GM12878 (cell line): Measurements from ENCODE around the gene KLF9. TPM values are rescaled to one million over a fixed set of nuclear protein-coding genes. Genes with fewer than 3 reads are reported as not detected.

Source experiments
- ATAC-seq: fragments of 200-7000 bp; cut with Tn5 transposase; 3 replicates; pipeline ENCODE4 v1.9.1; 2020; ENCODE audit warnings: mild to moderate bottlenecking, moderate library complexity
- BruUV-seq: library from RNA; stranded (reverse); fragments of 400-500 nt; replicated peaks from 2 replicates; lab custom pipeline; 2021; lab: Mats Ljungman, UMichigan
- CTCF ChIA-PET: fragments of 300-600 bp; sonication (Branson Sonifier 250); formaldehyde crosslinking; extraction: SDS; loops from one replicate; lab custom pipeline; 2021; ENCODE audit warnings: inconsistent platforms; lab: Yijun Ruan, JAX
- POLR2A ChIA-PET: fragments of 350-600 bp; formaldehyde crosslinking; extraction: SDS; loops from one replicate; lab custom pipeline; 2021; ENCODE audit warnings: inconsistent platforms; lab: Charles Lee
- RAD21 ChIA-PET: fragments of 300-600 bp; sonication (Branson Sonifier 250); formaldehyde crosslinking; loops from one replicate; lab custom pipeline; 2023; ENCODE audit warnings: antibody characterized with exemption; ENCODE audit not compliant: unreplicated experiment; lab: Charles Lee
- SMC1A ChIA-PET: fragments of 300-600 bp; sonication (Branson Sonifier 250); formaldehyde crosslinking; loops from one replicate; lab custom pipeline; 2023; ENCODE audit not compliant: unreplicated experiment, uncharacterized antibody; lab: Charles Lee
- DNase-seq: peaks from one replicate; pipeline ENCODE4 v3.0.0-alpha.2; 2011; ENCODE audit warnings: low read depth, low spot score
- FAIRE-seq: peaks from 3 replicates; lab custom pipeline; 2011; peaks lifted over from hg19 to GRCh38; lab: Jason Lieb, UNC
- H2AFZ ChIP-seq: 2 replicates; pipeline ENCODE4 v1.6.0; 2011; ENCODE audit warnings: low read depth, low read length, control low read depth; ENCODE audit not compliant: control insufficient read depth
- H3K27ac ChIP-seq: 2 replicates; pipeline ENCODE4 v1.5.1; 2011; ENCODE audit warnings: control low read depth; ENCODE audit not compliant: control insufficient read depth, insufficient read depth
- H3K27me3 ChIP-seq, 2 experiments: replicated peaks in 1 of 2; 2 replicates each; pipeline versions ENCODE4 v1.6.0 to v1.6.1; 2011; ENCODE audit warnings: low read length in 1 of 2; ENCODE audit not compliant: control insufficient read depth in 2 of 2, insufficient read depth in 2 of 2
- H3K36me3 ChIP-seq, 2 experiments: 2 replicates each; pipeline ENCODE4 v1.5.1; 2011; ENCODE audit warnings: low read length in 1 of 2; ENCODE audit not compliant: control insufficient read depth in 2 of 2, insufficient read depth in 2 of 2
- H3K4me1 ChIP-seq: 2 replicates; pipeline ENCODE4 v1.6.1; 2011; ENCODE audit warnings: mild to moderate bottlenecking, low read length, moderate library complexity, mixed read lengths; ENCODE audit not compliant: control insufficient read depth, insufficient read depth
- H3K4me2 ChIP-seq: 2 replicates; pipeline ENCODE4 v1.6.0; 2011; ENCODE audit warnings: control low read depth; ENCODE audit not compliant: control insufficient read depth, insufficient read depth
- H3K4me3 ChIP-seq: fragments of 200-600 bp; sonication (generic); 2 replicates; pipeline ENCODE4 v1.5.1; 2016
- H3K79me2 ChIP-seq: 2 replicates; pipeline ENCODE4 v1.6.0; 2011; ENCODE audit warnings: low read length; ENCODE audit not compliant: control insufficient read depth, insufficient read depth
- H3K9ac ChIP-seq: 2 replicates; pipeline ENCODE4 v1.8.0; 2011; ENCODE audit warnings: low read length, control low read depth, mixed read lengths; ENCODE audit not compliant: control insufficient read depth, insufficient read depth
- H3K9me3 ChIP-seq: replicated peaks from 3 replicates; pipeline ENCODE4 v1.5.1; 2011; ENCODE audit warnings: mild to moderate bottlenecking, low read length; ENCODE audit not compliant: control insufficient read depth, insufficient read depth
- H4K20me1 ChIP-seq: 2 replicates; pipeline ENCODE4 v1.6.0; 2011; ENCODE audit not compliant: control insufficient read depth, insufficient read depth
- ELK1 ChIP-seq: IDR thresholded peaks from 2 replicates; pipeline ENCODE4 v1.6.1; 2012; ENCODE audit warnings: low read depth, low read length, improper control_type of control experiment
- EP300 ChIP-seq, 2 experiments: fragments of 150-350 bp in 1 of 2; IDR thresholded peaks; 2 replicates each; pipeline ENCODE4 v1.6.1; 2011 to 2012; ENCODE audit warnings: low read depth in 2 of 2, low read length in 2 of 2, borderline replicate concordance in 1 of 2, improper control_type of control experiment in 1 of 2, inconsistent platforms in 1 of 2; ENCODE audit not compliant: control insufficient read depth in 1 of 2
- MEF2A ChIP-seq: IDR thresholded peaks from 2 replicates; pipeline ENCODE4 v1.6.1; 2011; ENCODE audit warnings: low read depth, mild to moderate bottlenecking, low read length, moderate library complexity; ENCODE audit not compliant: insufficient read depth
- NR2F1 ChIP-seq: fragments of 450-650 bp; conservative IDR thresholded peaks from 2 replicates; pipeline ENCODE4 v1.6.1; 2017; ENCODE audit warnings: mild to moderate bottlenecking
- PAX8 ChIP-seq: fragments of 450-650 bp; IDR thresholded peaks from 2 replicates; pipeline ENCODE4 v1.6.1; 2017; ENCODE audit warnings: mild to moderate bottlenecking, moderate library complexity
- POU2F2 ChIP-seq: IDR thresholded peaks from 3 replicates; pipeline ENCODE4 v1.6.1; 2011; ENCODE audit warnings: low read depth, mild to moderate bottlenecking, low read length, borderline replicate concordance
- REST ChIP-seq: IDR thresholded peaks from 2 replicates; pipeline ENCODE4 v1.6.1; 2012; ENCODE audit warnings: mild to moderate bottlenecking, low read depth, low read length
- SKIL ChIP-seq: fragments of 450-650 bp; IDR thresholded peaks from 2 replicates; pipeline ENCODE4 v1.6.1; 2017; ENCODE audit warnings: mild to moderate bottlenecking, low read depth, inconsistent platforms; ENCODE audit not compliant: poor library complexity, severe bottlenecking
- WGBS: methylation state at CpG from one replicate; pipeline ENCODE4 v1.1.6; 2016; ENCODE audit warnings: low lambda C conversion rate; ENCODE audit not compliant: insufficient replicate concordance, insufficient coverage; ENCODE audit errors: missing lambda C conversion rate; 5-methylcytosine and 5-hydroxymethylcytosine counted together
- in situ Hi-C: fragments of 300-500 bp; cut with MboI; formaldehyde crosslinking; loops from 9 replicates; pipeline ENCODE4 v1.14.3; 2018; ENCODE audit warnings: mixed read lengths
- intact Hi-C: fragments of 100-400 bp; cut with micrococcal nuclease; formaldehyde crosslinking; loops from one replicate; pipeline ENCODE4 v1.14.2; 2022; ENCODE audit not compliant: unreplicated experiment
- polyA plus RNA-seq, 11 experiments: library from polyadenylated mRNA; depleted of rRNA in 4 of 11; unstranded in 6 of 11; stranded (reverse) in 5 of 11; fragments of >200 nt; fragmentation: Nextera tagmentation in 4 of 11; fragmentation: Illumina TruSeq in 1 of 11; extraction: Ambion mirVana in 4 of 11; extraction: Trizol in 1 of 11; gene quantifications; 1 replicate in 1 of 11; 2 replicates in 10 of 11; pipeline versions ENCODE4 v1.2.1 to v1.2.3, GENCODE V29; 2011 to 2016; ENCODE audit warnings: inconsistent platforms in 2 of 11, missing spikeins in 2 of 11, low read depth in 1 of 11
- total RNA-seq, 4 experiments: library from RNA; depleted of rRNA in 3 of 4; stranded (reverse); fragments of >200 nt in 3 of 4; fragmentation: Illumina TruSeq in 1 of 4; extraction: Trizol in 1 of 4; gene quantifications; 2 replicates each; pipeline versions ENCODE4 v1.2.1 to v1.2.3, GENCODE V29; 2013 to 2021
- TF ChIP-seq, protein P1 (sequence below): IDR thresholded peaks from 2 replicates; pipeline ENCODE4 v1.6.1; 2012; ENCODE audit warnings: improper control_type of control experiment, low read depth, low read length; ENCODE audit not compliant: insufficient replicate concordance

KLF9 gene
- total and polyA plus RNA-seq, 10 of the 15 experiments (the other 5 are each of a cell fraction or from before 2014, with no cell fraction given): 0.09 to 0.96 (median 0.83) TPM

- ChIA-PET RAD21 (no interaction called here), POLR2A (no interaction called here), SMC1A (interaction anchor here (1.4 to 1.7 kb wide), 4 partner anchors 24 to 178 kb away, joined by 3 to 5 read pairs (median 4); no protein-coding TSS in a partner anchor), CTCF (interaction anchor here (1.2 to 2.2 kb wide), 2 partner anchors 48 to 180 kb away, joined by 3 to 11 read pairs; no protein-coding TSS in a partner anchor)
- Histone ChIP-seq H3K36me3 (no peaks in the 10 kb centered on the region), H3K4me3 (no peak overlapping the region), H2AFZ (no peak overlapping the region), H3K27me3 (no peaks in the 10 kb centered on the region; a peak in 1 of 4 replicates), H3K9me3 (no peaks in the 10 kb centered on the region), H3K4me1 (peaks cover 14% of the 10 kb centered on the region), H3K9ac (no peak overlapping the region), H3K4me2 (no peak overlapping the region), H3K27ac (no peak overlapping the region), H4K20me1 (no peaks in the 10 kb centered on the region), H3K79me2 (no peaks in the 10 kb centered on the region)
- ATAC-seq (no peak), DNase-seq (no peak), FAIRE-seq (no peak)
- intact Hi-C loops: loop anchor here (10.0 kb wide), 1 partner anchor 62 kb away; no protein-coding TSS in a partner anchor
- WGBS: 76% methylated on average over 6 of the region's 6 CpGs
- no TSS peak for BruUV-seq
- in situ Hi-C loops: loop anchor here (25.0 kb wide), 2 partner anchors 1490 to 1785 kb away; partner anchors contain the start of genes ABHD17B and C9orf85
- TF ChIP-seq SKIL (no peak), POU2F2 (no peak), REST (no peak), NR2F1 (no peak), PAX8 (no peak), ELK1 (no peak), EP300 (IDR thresholded peaks at IDR 0.05; ENCODE audit: borderline replicate concordance in 1 of 2, control insufficient read depth in 1 of 2, low read depth in 2 of 2, low read length in 2 of 2) (no peak), MEF2A (no peak)
- TF ChIP-seq, protein P1, sequence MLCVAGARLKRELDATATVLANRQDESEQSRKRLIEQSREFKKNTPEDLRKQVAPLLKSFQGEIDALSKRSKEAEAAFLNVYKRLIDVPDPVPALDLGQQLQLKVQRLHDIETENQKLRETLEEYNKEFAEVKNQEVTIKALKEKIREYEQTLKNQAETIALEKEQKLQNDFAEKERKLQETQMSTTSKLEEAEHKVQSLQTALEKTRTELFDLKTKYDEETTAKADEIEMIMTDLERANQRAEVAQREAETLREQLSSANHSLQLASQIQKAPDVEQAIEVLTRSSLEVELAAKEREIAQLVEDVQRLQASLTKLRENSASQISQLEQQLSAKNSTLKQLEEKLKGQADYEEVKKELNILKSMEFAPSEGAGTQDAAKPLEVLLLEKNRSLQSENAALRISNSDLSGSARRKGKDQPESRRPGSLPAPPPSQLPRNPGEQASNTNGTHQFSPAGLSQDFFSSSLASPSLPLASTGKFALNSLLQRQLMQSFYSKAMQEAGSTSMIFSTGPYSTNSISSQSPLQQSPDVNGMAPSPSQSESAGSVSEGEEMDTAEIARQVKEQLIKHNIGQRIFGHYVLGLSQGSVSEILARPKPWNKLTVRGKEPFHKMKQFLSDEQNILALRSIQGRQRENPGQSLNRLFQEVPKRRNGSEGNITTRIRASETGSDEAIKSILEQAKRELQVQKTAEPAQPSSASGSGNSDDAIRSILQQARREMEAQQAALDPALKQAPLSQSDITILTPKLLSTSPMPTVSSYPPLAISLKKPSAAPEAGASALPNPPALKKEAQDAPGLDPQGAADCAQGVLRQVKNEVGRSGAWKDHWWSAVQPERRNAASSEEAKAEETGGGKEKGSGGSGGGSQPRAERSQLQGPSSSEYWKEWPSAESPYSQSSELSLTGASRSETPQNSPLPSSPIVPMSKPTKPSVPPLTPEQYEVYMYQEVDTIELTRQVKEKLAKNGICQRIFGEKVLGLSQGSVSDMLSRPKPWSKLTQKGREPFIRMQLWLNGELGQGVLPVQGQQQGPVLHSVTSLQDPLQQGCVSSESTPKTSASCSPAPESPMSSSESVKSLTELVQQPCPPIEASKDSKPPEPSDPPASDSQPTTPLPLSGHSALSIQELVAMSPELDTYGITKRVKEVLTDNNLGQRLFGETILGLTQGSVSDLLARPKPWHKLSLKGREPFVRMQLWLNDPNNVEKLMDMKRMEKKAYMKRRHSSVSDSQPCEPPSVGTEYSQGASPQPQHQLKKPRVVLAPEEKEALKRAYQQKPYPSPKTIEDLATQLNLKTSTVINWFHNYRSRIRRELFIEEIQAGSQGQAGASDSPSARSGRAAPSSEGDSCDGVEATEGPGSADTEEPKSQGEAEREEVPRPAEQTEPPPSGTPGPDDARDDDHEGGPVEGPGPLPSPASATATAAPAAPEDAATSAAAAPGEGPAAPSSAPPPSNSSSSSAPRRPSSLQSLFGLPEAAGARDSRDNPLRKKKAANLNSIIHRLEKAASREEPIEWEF: no peak
These were observed 8.1 kb upstream of the KLF9 start for GRCh38 chr9:70422371-70423043.
